Ureter (tissue), 1 donor: Measurements from ENCODE around the gene PDIK1L. TPM values are rescaled to one million over a fixed set of nuclear protein-coding genes. Genes with fewer than 3 reads are reported as not detected.

Experiments used
- DNase-seq: peaks from one replicate; pipeline ENCODE4 v3.0.0-alpha.2; 2020; ENCODE audit warnings: low spot score
- total RNA-seq: library from RNA; stranded (reverse); gene quantifications from one replicate; pipeline ENCODE4 v1.2.4, GENCODE V29; 2023
- donor health status: DM: yes; HTN: yes; CAD: no.

PDIK1L gene
- total RNA-seq, 1 donor from 2014 or later = 21.8 TPM

- DNase-seq = peak; percentile 36
Measured at GRCh38 chr1:26122988-26123973, 11.7 kb downstream of the PDIK1L start.

- no peak for DNase-seq
Measured at GRCh38 chr1:26124418-26125331, 13.1 kb downstream of the PDIK1L start.

- no peak for DNase-seq
Measured at GRCh38 chr1:26125382-26125781, 13.8 kb downstream of the PDIK1L start.

GRCh38 chr1:26125946-26126320 lies 14.3 kb downstream of the PDIK1L start:
- no peak for DNase-seq

- DNase-seq = peak; percentile 65
Measured at GRCh38 chr1:26126321-26127084, 14.9 kb downstream of the PDIK1L start.

GRCh38 chr1:26127235-26128163 lies 15.9 kb downstream of the PDIK1L start:
- peak; percentile 40 for DNase-seq

GRCh38 chr1:26129778-26130177 lies 18.2 kb downstream of the PDIK1L start:
- DNase-seq = peak; percentile 34

- peak; percentile 6 for DNase-seq
Measured at GRCh38 chr1:26130695-26131094, 19.1 kb downstream of the PDIK1L start.

- peak; percentile 30 for DNase-seq
Measured at GRCh38 chr1:26132128-26132833, 20.7 kb downstream of the PDIK1L start.

- peak; percentile 20 for DNase-seq
Measured at GRCh38 chr1:26132834-26133167, 21.2 kb downstream of the PDIK1L start.

- peak; percentile 3 for DNase-seq
Measured at GRCh38 chr1:26134466-26134865, 22.8 kb downstream of the PDIK1L start.

- no peak for DNase-seq
Measured at GRCh38 chr1:26138974-26139558, 27.4 kb downstream of the PDIK1L start.

GRCh38 chr1:26142159-26142558 lies 30.5 kb downstream of the PDIK1L start:
- peak; percentile 26 for DNase-seq

- DNase-seq = peak; percentile 82
Measured at GRCh38 chr1:26145041-26145959, 33.7 kb downstream of the PDIK1L start.

GRCh38 chr1:26145960-26146294 lies 34.3 kb downstream of the PDIK1L start:
- DNase-seq = no peak

GRCh38 chr1:26148887-26149286 lies 37.3 kb downstream of the PDIK1L start:
- no peak for DNase-seq

- no peak for DNase-seq
Measured at GRCh38 chr1:26153966-26154532, 42.4 kb downstream of the PDIK1L start.

GRCh38 chr1:26154750-26155149 lies 43.1 kb downstream of the PDIK1L start:
- DNase-seq = no peak
